ENCODE data around the gene B4GALT6. TPM values are rescaled to one million over a fixed set of nuclear protein-coding genes. Genes with fewer than 3 reads are reported as not detected.

B4GALT6 gene
- total and polyA plus RNA-seq, 9 of the 15 experiments (the other 6 are each of a cell fraction or from before 2014, with no cell fraction given): 0.03 to 0.27 (median 0.08) TPM

DNA sequence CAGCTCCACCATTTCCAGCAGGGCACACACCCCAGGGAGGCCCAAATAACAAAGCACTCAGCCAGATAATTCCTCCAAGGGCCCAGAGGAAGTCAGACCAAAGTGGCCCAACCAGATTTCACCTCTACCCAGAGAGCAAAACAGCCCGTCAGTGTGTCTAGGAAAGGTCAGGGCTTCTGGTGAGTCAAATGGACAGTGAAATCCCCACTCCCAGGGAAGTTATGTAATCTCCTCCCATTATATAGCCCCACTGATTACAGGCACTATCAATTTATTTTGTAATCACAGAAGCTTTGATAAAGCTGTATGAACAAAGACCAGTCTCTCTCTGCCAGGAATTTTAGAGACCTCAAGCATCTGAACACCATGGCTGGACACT, 4.0 kb downstream of the B4GALT6 start:
- no peaks in the 10 kb centered on the region for H3K9me3 ChIP-seq (replicated peaks; ENCODE audit: control insufficient read depth, insufficient read depth, low read depth, low read length)
- DNase-seq (ENCODE audit: extremely low read depth in 1 of 4, low spot score in 3 of 4) (no peak), ATAC-seq (no peak), FAIRE-seq (no peak)
- no peak overlapping the region for H2AFZ ChIP-seq (ENCODE audit: low read depth, low read length)
- no TSS peak for BruUV-seq (replicated peaks)
- ChIA-PET POLR2A (interaction anchor here (1.1 kb wide), 1 partner anchor 10 kb away, joined by 3 read pairs; no protein-coding TSS in a partner anchor), CTCF (ENCODE audit: low intra/inter-chr PET ratio) (no interaction called here)
- WGBS (ENCODE audit: insufficient coverage, low coverage, missing lambda C conversion rate): 0% methylated on average over 1 of the region's 1 CpG
- intact Hi-C loops (cut with micrococcal nuclease) (no loop called here), in situ Hi-C loops (cut with MboI) (no loop called here)
- no peaks in the 10 kb centered on the region for H4K20me1 ChIP-seq (replicated peaks; ENCODE audit: control insufficient read depth, insufficient read depth, low read length)
- H3K36me3 ChIP-seq (ENCODE audit: control insufficient read depth, insufficient read depth, low read length): no peaks in the 10 kb centered on the region
- no peak overlapping the region for H3K4me2 ChIP-seq (ENCODE audit: insufficient read depth, low read length)
- H3K4me3 ChIP-seq: no peak overlapping the region
- H3K4me1 ChIP-seq (replicated peaks in 1 of 2; ENCODE audit: control insufficient read depth in 2 of 2, insufficient read depth in 2 of 2, low read length in 2 of 2): peaks cover 0 to 11% of the 10 kb centered on the region in 2 experiments; a peak in 1 of 5 replicates
- no peaks in the 10 kb centered on the region for H3K9me1 ChIP-seq (ENCODE audit: control insufficient read depth, insufficient read depth, low read length)
- H3K27me3 ChIP-seq (ENCODE audit: control insufficient read depth in 2 of 2, insufficient read depth in 2 of 2, low read length in 2 of 2): peaks cover 5 to 14% of the 10 kb centered on the region in 2 experiments; a peak in 2 of 5 replicates
- TF ChIP-seq RBM15 (IDR thresholded peaks at IDR 0.05; ENCODE audit: insufficient read depth, low read length) (no peak), DMBX1 (CRISPR knock-in tag; IDR thresholded peaks at IDR 0.05; ENCODE audit: borderline replicate concordance) (no peak), CBX8 (IDR thresholded peaks at IDR 0.05; ENCODE audit: borderline replicate concordance, extremely low read depth, low read depth, low read length, poor library complexity, severe bottlenecking) (no peak), TGIF2 (CRISPR knock-in tag; IDR thresholded peaks at IDR 0.05) (no peak), NFYB (IDR thresholded peaks at IDR 0.05; ENCODE audit: extremely low read depth, insufficient read length) (no peak), RBM22 (IDR thresholded peaks at IDR 0.05; ENCODE audit: low read depth, low read length, poor library complexity, severe bottlenecking) (no peak), ZNF12 (CRISPR knock-in tag; IDR thresholded peaks at IDR 0.05) (no peak), ZC3H11A (IDR thresholded peaks at IDR 0.05; ENCODE audit: low read depth, low read length) (no peak), ADNP (tag; IDR thresholded peaks at IDR 0.05) (no peak), SIX5 (IDR thresholded peaks at IDR 0.05; ENCODE audit: borderline replicate concordance in 1 of 2, insufficient read depth in 1 of 2, low read depth in 1 of 2, low read length in 2 of 2) (no peak), TCFL5 (CRISPR knock-in tag; conservative IDR thresholded peaks at IDR 0.05) (no peak)
- TF ChIP-seq, protein P1, sequence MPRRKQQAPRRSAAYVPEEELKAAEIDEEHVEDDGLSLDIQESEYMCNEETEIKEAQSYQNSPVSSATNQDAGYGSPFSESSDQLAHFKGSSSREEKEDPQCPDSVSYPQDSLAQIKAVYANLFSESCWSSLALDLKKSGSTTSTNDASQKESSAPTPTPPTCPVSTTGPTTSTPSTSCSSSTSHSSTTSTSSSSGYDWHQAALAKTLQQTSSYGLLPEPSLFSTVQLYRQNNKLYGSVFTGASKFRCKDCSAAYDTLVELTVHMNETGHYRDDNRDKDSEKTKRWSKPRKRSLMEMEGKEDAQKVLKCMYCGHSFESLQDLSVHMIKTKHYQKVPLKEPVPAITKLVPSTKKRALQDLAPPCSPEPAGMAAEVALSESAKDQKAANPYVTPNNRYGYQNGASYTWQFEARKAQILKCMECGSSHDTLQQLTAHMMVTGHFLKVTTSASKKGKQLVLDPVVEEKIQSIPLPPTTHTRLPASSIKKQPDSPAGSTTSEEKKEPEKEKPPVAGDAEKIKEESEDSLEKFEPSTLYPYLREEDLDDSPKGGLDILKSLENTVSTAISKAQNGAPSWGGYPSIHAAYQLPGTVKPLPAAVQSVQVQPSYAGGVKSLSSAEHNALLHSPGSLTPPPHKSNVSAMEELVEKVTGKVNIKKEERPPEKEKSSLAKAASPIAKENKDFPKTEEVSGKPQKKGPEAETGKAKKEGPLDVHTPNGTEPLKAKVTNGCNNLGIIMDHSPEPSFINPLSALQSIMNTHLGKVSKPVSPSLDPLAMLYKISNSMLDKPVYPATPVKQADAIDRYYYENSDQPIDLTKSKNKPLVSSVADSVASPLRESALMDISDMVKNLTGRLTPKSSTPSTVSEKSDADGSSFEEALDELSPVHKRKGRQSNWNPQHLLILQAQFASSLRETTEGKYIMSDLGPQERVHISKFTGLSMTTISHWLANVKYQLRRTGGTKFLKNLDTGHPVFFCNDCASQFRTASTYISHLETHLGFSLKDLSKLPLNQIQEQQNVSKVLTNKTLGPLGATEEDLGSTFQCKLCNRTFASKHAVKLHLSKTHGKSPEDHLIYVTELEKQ (CRISPR knock-in tag; IDR thresholded peaks at IDR 0.05): no peak
- TF ChIP-seq, protein P2, sequence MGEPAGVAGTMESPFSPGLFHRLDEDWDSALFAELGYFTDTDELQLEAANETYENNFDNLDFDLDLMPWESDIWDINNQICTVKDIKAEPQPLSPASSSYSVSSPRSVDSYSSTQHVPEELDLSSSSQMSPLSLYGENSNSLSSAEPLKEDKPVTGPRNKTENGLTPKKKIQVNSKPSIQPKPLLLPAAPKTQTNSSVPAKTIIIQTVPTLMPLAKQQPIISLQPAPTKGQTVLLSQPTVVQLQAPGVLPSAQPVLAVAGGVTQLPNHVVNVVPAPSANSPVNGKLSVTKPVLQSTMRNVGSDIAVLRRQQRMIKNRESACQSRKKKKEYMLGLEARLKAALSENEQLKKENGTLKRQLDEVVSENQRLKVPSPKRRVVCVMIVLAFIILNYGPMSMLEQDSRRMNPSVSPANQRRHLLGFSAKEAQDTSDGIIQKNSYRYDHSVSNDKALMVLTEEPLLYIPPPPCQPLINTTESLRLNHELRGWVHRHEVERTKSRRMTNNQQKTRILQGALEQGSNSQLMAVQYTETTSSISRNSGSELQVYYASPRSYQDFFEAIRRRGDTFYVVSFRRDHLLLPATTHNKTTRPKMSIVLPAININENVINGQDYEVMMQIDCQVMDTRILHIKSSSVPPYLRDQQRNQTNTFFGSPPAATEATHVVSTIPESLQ (CRISPR knock-in tag; IDR thresholded peaks at IDR 0.05): no peak
- H3K9ac ChIP-seq (ENCODE audit: insufficient read depth in 1 of 2, low read depth in 2 of 2, low read length in 2 of 2): no peak overlapping the region
- no peaks in the 10 kb centered on the region for H3K79me2 ChIP-seq (ENCODE audit: control insufficient read depth, insufficient read depth, low read length)
- H3K27ac ChIP-seq (ENCODE audit: extremely low read depth, low read depth, low read length): no peak overlapping the region
